ENCODE data around the gene TAS1R3.

TAS1R3 gene

DNA sequence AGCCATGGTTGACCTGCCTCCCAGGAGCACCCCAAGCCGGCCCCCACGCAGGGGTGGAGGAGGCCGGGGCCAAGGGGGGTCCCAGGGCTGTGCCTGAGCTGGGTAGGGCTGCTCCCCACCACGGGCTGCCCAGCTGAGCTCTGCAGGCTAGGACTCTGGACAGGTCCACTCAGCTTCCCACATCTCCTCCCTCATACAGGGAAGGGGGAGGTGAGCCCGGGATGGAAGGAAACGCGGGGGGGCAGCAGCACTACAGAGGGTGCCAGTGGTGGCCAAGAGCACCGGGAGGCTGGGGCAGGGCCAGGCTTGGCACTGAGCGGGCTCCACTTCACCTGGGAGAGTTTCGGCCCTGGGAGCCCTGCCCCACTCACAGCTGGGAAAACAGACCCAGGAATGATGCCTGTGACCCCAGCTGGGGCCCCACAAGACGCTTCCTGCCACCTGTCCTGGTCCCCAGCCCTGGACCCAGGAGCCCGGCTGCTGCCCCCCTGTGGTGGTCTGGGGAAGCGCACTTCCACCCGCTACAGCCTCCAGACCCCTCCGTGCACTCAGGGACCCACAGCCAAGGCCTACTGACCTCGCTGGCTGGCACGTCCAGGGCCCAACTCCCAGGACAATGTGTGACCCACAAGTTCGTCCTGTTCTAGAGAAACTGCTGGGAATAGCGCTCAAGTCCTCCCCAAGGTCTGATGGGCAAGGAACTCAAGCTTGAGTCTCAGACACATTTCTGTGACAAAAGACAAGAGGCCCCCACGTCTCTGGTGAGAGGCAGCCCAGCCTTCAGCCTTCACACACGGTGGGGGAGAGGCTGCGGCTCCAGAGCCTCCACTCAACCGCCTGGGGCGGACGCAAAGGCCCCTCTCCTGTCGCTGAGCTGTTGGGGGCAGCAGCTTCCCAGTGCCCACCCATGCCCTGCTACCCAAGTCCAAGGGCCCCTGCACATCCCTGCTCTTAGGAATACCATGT, 40.9 kb downstream of the TAS1R3 start:
- DNase-seq: no peak

DNA sequence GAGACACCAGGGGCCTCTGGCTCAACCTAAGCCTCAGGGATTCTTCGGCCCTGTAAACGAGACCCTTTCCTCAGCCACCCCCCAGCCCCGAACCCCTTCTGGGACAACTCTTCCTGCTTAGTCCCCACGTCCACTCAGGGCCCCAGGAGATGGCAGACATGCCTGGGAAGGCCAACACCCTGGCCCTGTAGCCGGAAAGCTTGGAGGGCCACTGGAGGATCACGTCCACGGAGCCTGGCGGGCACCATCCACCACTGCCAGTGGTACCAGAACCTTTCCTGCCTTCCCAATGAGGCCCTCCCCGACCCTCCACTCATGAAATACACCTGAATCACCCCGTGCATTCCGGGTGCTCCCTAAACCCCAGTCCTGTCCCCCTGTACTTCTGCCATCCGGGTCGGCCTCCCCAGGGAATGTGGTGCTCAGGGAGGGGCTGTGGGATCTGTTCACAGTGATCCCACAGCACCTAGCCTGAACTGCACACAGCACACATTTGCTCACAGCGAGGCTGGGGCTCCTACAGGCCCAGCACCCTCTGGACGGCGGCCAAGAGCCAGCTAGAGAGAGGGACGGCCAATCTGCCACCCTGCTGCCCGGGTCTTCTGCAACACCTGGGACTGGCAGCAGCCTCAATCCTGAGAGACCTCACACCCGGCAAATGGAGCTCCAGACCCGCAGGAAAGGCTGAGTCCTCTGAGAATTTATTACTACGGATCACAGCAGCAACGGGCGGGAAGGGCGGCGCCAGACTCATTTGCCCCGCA, 42.2 kb downstream of the TAS1R3 start:
- DNase-seq: no peak

DNA sequence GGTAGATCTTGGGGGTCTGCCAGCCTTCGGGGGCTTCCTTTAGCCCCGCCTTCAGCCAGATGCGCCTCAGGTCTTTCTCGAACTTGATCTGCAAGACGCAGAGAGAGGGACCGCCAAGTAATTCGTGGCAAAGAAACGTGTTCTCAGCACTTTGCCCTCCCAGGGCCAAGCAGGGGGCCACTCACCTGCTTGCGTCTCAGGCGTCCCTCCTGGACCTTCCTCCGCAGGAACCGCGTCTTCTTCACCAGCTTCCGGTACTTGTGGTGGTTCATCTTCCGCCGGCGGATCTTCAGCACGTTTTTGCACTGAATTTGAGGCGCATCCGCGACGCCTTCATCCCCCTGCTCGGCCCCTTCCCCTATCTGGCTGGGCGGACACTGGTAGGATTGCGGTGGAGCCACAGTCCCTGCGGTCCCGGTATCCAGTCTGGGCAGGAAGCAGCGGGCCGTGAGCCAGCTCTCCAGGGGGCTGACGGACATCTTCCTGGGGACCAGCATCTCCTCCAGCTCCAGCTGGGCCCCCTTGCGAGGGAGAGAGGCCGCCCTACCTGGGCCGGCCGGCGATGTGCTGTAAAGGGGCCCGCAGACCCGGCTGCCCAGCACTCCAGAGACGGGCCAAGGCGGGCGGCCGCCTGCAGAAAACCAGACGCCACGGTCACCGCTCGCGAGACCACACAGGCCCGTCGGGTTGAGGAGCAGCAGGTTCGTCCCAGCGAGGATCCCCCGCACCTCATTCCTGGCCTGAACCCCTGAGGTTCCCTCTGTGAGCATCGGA, 42.9 kb downstream of the TAS1R3 start:
- DNase-seq: no peak

DNA sequence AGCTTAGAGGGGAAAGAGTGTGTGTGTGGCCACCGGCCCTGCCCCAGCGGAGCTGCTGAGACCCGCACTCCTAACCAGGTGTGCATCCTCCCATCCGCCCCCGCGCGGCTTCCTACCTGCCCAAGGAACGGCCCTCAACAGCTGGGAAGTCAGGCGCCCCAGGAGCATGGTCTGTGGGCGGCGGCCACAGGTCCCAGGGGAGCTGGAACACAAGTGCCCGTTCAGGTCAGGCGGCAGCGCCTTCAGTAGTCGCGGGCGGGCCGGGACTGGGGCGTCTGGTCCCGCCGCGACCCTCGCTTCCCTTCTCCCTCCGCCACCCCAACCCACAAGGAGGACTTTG, 43.5 kb downstream of the TAS1R3 start:
- DNase-seq: no peak

DNA sequence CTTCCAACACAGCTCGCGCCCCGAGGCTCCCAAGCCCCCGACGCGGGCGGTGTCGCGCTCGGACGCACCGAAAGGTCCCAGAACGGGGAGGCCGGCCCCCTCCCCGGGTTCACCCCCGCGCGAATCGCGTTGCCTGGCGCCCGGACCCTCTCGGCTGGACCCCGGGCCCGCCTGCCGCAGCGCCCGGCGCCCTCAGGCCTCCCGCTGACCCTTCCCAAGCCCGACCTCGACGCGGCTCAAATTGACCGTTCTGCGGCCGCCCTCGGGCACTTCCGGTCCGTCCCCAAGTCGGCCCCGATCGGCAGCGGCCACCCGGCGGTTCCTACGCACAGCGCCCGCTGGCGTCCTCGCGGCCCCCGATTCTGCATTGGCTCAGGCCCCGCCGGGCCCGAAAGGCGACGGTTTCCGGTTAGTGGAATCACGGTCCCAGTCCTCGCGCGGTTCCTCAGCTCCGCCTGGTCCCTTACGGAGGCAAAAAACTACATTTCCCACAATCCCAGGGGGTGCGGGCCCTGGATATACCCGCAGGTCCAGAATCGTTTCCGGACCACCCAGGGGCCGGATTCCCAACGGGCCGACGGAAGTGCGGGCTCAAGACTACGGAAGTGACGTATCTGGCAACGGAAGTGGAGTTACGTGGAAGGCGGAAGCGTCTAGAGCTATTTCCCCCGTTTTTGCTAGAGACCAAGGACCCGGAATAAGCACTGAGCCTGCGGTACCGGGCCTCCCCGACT, 44.0 kb downstream of the TAS1R3 start, which contains the start of gene AURKAIP1:
Gene AURKAIP1, minus strand, starts transcription at position 279 of the 734 bp plus-strand sequence. CDS start 451 bp downstream, outside the sequence.
- peak; percentile 94 for DNase-seq

DNA sequence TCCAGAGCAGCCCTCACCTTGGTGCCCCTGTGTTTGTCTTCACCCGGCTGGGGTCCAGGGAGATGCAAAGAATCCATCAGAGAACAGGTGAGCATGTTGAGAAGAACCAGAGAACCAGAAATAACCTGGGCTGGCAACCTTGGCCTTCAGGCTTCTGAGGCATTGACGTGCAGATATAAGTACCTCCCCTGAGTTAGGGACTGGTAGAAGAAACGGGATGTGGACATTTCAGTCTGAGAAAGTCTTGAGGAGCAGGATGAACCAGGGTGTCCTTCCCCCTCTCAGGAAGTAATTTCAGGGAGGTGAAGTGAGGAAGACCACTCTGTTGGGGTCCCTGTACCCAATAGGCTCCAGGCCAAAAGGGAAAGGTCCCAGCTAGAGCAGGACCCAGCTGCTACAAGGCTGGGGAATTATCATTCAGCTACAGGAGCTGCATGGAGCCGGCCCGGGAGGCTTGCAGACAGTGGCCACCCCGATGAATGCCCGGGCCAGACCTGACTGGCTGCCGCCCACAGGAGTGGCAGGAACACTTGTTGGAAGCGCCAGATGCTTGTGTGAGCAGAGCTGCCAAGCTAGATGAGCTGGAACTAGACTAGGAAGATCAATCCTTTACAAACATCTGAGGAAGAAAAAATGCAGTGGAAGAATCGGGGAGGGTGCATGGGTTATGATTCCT, 45.6 kb downstream of the TAS1R3 start:
- no peak for DNase-seq

DNA sequence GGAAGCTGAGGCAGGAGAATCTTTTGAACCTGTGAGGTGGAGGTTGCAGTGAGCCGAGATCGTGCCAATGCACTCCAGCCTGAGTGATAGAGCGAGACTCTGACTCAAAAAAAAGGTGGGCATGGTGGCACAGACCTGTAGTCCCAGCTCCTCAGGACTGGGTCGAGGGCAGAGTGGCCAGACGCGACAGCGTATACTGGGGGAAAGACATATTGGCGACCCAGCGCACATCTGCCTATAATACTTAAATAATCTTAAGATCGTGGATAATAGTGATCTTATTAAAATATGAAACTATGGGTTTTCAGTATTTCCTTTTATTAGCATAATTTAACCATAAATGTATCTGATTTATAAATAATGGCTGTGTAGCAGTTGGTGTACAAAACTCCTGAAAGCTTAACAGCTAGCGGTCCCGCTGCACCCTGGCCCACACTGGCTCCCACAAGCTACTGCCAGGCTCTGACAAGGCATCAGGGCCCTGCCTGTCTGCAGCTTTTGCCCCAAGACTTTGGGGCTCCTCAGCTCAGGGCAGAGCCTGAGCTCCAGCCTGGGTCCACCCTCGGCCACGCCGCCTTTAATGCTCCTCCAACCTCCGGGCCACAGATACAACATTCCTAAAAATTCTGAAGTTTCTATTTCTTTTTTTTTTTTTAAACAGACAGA, 46.6 kb downstream of the TAS1R3 start:
- no peak for DNase-seq

DNA sequence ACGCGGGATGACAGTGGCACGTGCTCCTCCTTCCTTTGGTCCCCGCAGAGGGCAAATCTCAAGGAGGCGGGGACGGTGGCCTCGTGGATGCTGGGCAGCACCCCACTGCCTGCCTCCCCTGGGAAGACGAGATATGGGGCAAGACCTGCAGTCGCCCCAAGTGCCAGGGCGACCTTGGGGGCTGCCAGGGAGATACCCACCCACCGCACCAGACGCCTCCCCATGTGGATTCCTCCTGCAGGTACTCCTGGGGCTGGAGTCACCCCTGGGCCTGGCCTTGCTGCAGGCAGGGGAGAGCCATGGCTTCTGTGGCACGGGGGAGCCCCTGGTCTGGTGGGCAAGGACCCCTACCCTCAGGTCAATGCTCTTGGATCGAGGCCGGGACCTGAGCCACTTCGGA, 49.8 kb downstream of the TAS1R3 start:
- DNase-seq: no peak

DNA sequence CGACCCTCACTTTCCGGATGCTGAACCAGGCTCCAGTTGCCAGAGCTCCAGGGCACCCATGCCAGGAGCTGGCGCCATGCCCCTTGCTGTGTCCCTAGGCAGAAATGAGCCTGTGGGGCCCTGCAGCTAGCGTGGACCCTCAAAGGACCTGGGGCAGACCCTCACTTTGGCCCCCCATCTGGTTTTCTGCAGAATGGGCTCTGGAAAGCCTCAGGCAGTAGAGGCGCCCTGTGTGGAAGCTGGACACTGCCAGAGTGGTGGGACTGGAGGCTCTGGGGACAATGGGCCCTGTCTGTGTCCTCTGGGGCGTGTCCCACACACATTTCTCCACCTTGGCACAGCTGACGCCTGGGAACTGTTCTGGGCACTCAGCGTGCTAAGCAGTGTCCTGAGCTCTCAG, 50.2 kb downstream of the TAS1R3 start:
- DNase-seq: no peak

Measured in NCI-H1436 treated with DMSO at 0.1 percent for 48 hours (cell line).